ENCODE measurements around the gene UBE2O.

UBE2O gene

DNA sequence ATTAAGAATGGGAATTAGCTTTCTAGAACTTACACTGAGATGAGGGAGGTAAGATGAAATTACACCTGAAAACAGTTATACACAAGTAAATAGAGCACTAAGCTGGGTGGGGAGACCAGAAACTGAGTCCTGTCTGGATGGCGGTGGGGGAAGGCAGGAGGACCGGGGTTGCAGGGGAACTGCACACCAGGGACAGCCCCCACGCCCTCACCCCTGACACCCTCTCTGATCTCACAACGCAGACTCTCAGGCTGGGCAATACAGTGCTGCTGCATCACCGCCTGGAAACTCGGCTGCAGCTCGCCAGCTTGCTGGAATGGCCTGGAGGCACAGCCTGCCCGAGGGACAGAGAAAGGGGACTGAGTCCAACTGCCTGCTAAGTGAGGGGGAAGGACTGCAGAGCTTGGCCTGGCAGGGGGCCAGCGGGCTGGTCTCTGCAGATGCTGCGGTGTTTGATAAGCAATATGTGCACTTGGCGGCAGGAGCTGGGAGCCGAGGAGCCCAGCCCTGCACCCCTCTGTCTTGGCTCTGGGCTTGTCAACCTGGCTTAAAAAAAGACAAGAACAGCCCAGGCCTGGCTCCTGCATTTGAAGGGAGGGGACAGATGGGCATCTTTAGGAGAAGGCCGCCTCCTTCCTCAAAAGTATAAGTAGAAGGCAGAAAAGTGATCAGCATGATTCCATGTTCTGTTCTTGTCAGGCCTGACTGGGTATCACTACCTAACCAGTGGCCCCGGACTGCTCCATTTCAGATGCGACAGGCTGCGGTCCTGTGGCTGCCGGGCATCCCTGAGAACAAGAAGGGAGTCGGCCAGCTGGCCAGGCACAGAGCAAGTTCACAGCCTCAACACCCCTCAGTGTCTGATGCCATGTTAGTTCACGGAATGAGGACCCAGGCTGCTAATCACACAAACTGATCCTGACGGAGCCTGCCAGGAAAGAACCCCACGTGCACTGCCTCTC is 38.3 kb downstream of the UBE2O start:
- DNase-seq = peak in 8 of 14 donors; percentile 18 to 85 (median 48)

DNA sequence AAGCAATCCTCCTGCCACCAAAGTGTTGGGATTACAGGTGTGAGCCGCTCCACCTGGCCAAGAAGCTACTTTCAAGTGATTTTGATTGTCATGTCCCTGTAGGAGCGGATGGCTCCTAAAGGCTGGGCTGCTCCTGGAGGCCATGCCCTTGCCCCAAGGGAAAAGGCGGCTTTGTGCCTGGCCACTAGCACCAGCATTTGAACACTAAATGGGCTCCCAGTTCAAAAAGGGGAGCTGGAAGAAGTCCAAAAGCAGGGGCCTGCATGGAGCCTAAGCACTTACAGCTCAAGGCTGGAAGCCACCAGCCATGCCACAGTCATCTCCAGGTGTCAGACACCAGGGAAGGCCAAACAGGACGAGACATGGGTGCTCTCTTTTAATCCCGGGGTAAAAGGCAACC is 41.7 kb downstream of the UBE2O start:
- no peak for DNase-seq

- no peak for DNase-seq
These were observed 42.5 kb downstream of the UBE2O start for GRCh38 chr17:76410328-76410965.

DNA sequence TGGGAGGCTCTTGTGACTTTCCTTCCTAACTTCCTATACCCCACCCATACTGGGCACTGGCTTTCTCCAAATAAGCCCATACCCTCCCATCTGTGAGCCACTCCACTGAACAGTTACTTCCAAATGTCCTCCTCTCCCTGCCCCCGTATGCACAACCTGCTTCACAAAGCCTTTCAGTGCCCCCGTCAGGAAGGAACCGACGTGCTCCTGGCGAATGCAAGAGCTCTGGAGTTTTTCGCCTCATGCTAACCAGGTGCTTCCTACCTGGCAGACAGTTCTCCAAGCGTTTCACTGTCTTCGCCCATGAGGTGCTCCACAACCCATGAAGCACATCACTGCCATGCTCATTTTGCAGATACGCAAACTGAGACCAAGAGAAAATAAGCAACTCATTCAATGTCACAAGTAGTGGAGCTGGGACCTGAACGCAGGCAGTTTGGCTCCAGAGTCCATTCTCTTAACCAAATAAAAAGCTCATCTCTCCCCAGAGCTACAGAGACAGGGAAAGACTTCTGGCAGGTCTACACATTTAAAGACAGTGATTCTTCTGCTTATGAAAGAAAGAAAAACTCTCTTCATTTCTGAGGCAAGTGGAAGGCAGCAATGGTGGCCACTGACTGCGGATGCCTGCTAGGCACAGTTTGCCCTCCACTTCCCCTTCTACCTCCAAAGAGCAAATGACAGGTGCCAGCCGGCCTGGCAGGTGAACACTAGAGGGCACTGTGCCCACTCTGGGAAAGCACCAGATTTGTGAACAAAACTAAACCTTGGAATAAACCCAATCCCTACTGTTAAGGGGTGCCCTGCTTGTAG is 44.7 kb downstream of the UBE2O start:
- peak in 4 of 14 donors; percentile 9 to 76 (median 13) for DNase-seq

DNA sequence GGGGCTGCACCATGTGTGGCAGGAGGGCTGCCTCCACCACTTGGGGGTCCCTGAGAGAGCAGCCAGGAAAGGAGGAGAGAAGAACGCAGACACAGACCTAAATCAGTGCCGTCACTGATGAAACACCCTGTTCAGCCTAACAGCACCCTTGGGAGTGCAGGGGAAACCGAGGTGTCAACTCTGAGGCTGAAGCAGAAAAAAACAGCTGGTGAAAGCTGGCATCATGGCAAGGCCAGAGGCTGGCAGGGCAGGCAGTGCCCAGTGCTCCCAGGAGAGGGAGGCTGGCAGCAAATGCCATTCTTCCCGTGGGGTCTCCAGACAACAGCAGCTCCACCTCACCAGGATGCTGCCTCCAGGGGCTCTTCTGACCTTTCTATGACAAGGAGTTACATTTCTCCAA is 45.4 kb downstream of the UBE2O start:
- no peak for DNase-seq

DNA sequence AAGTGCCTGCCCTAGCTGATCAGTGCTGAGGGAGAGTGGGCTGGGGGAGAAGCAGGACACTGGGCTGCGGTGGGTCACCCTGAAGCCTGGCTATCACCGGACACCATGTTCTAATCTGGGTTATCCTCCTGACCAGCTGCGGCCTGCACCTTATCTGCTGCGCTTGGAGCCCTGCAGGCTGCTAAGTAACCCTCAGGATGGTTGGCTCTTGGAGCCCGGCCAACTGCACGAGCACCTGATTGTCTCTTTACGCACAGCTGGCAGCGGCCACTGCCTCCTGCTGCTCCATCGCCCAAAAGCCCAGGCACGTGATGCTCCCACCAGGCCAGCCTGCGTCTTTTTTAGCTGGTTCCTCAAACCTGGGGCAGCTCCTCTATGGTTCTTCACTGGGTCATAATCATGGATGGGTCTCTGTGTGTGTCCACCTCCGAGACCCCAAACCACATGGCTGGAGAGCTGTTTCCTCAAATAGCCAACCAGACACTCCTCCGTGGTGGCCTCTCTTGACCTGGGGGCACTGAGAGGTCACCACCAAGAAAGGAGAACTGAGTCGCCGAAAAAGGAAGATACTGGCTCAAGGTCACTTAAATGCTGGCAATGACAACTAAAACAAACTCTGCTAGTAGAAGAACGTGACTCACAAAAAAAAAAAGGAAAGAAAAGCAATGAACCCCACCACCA is 46.8 kb downstream of the UBE2O start:
- DNase-seq = no peak

DNA sequence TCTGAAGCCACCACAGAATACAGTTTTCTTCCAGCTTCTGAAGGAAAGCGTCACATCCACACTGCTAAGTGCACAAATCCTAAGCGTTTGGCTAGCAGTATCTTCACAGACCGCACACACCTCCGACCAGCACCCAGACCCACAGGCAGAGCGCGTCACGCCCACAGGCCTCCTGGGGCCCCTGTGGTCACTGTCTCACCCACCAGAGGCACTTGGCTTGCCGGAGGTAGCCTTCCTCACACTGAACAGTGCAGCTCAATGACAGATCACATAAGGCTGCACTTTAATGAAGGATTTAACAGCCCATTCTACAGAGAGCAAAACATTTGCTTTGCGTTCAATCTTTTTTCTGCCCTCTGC is 47.4 kb downstream of the UBE2O start:
- DNase-seq = no peak

- DNase-seq = no peak
These were observed 47.9 kb downstream of the UBE2O start for GRCh38 chr17:76404976-76405563.

- no peak for DNase-seq
These were observed 48.7 kb downstream of the UBE2O start for GRCh38 chr17:76404256-76404655.

GRCh38 chr17:76402711-76403110 is 50.2 kb downstream of the UBE2O start:
- no peak for DNase-seq

DNA sequence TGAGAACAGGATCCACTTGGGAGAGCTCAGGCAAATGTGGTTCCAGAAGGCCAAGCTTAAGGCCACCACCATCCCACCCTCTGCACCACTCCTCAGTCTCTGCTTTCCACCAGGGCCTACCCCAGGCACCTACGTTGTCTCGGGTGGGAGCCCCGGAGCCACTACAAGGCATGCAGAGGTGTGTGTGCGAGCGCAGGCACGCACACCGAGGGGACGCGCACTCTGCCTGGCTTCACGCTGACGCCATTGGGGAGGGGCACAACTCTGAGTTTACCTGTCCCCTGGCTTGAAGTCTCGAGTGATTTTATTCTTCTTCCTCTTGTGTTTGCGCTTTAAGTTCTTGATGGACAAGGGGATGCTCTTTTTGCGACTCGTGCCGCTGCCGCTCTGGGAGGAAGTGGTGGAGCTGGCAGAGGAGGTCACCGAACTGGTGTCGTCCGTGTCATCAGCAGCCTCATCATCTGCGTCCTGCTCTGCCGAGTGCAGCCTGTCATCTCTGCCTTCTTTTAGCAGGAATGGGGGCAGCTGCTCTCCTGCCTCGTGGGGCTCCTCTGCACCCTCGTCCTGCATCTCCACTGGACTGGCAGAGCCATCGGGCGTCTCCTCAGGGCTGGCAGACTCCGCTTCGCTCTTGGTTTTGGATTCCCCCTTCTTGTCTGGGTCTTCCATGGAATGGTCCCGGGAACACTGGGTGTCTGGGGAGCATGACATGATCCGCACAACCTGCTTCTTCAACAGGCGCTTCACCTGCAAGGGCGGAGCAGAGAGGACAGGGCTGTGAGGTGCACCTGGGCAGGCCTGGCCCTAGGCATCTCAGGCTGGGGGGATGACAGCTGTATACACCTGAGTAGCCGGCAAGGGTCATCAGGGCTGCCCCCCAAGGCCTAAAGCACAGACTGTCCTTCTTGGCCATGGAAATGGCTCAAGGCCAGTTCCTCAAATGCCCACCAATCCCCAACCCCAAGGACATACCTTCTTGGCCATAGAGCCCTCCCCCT is 53.5 kb downstream of the UBE2O start:
- no peak for DNase-seq

DNA sequence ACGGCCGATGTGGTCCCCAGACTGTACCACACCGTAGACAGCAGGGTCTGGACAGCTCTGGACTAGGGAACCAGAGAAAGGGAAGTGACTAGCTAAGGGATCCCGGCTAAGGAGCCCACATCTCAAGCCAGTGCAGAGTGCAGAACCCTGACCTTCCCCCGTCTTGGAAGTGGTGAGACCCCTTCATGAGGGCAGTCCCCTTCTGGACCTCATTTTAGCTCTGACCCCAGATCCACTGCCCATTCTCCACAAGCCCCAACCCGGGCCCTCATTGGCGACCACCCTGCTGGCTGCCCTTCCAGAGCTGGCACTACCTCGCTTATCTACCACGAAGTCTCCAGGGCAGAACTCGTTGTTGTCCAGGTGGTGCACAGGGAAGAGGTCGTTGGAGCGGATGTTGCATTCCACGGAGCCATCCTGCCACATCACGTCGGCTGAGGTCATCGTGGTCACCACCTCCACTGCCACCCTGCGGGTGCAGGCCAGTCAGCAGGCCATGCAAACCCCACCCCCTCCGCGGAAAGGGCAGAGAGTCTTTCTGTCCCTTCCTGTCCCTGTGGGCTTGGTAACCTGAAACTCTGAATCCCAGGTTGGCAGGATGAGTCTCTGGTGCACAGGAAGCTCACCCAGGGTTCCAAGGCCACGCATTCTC is 54.3 kb downstream of the UBE2O start:
- DNase-seq = no peak

DNA sequence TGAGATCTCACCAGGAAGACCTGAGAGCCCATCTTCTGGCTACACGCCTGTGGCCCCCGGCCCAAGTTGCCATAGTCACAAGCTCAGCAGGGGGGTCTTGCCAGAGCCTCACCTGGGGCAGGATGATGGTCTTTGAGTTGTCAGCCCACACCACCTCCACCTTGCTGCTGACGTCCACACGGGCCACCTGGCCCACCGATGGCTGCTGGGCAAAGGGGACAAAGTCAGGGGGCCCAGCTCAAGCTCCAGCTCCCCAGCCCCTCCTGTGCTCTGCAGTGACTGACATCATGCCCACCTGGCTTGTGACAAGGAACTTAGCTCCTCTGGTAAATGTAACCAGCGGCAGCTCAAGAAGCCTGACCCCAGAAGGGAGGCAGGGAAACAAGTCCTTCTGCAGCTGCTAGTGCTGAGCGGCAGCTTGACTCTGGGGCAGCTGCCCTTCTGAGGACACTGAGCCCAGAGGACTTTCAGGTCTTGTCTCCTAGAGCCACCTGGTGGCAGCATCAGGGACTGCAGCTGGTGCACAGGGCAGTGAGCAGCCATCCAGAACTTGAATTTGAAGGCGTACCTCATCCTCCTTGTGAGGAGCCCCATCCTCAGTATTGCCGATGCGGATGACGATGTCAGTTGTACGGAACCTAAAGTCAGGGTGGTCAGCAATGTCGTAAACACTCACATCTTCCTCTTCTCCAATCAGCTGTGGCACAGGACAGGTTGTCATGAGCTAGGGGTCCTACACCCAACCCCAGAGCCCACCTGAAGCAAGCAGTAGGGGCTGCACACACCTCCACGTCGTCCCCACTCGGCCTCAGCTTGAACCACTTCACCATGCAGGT is 55.0 kb downstream of the UBE2O start:
- peak in 13 of 14 donors; percentile 12 to 85 (median 68) for DNase-seq

GRCh38 chr17:76397184-76397583 is 55.8 kb downstream of the UBE2O start:
- DNase-seq = no peak

DNA sequence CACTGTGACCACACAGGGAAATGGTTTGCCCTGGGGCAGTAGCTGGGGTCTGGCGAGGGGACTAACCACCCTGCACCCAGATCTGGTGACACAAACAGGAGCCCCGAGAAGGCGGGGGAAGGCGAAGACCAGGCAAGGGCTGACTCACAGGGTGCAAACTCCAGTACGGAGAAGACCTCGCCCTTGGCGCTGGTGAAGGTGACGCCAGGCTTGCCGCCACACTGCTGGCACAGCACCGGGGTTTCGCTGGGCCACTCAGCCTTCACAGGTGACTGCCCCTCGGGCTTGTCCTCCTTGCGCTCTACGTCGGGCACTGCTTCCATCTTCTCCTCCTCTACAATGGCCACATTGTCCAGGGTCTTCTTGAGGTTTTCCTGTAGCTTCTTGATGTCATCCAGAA is 57.0 kb downstream of the UBE2O start:
- no peak for DNase-seq

DNA sequence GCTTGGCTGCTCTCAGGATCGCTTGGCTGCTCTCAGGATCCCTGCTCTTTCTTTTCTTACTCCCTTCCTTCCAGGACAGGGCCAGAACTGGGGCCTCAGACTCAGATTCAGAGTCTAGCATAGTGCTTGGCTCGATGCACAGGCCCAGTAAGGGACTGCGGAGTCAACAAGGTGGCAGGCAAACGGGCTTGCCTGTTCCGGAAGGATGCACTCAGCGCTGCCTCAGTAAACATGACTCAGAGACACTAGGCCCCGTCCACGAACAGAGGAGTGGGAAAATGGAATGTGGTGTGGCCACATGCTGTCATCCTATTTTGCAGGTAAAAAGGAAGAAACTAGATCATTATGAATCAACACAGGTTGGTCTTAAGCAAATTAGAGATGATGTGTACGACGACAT is 58.8 kb downstream of the UBE2O start:
- no peak for DNase-seq

DNA sequence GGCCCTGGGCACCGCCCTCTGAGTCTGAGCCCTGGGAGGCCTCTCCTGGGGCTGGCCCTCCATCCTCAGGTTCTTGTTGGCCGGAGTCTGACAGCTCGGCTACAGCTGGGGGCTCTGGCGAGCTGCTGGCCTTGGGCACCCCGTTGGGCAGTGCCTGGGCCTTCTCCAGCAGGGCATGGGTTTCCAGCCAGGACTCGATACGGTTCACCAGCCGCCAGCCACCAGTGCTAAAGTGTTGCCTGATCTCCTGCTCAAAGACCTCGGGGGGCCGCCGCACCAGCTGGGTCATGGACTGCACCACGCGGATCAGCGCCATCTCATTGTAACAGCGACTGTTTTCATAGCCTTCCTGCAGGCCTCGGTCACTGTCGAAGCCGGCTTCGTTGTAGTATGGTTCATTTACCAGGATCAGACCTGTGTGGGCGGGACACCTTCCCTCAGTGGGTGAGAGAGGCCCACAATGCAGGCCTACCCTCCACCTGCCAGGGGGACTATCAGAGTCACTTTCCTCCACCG is 61.7 kb downstream of the UBE2O start:
- no peak for DNase-seq

DNA sequence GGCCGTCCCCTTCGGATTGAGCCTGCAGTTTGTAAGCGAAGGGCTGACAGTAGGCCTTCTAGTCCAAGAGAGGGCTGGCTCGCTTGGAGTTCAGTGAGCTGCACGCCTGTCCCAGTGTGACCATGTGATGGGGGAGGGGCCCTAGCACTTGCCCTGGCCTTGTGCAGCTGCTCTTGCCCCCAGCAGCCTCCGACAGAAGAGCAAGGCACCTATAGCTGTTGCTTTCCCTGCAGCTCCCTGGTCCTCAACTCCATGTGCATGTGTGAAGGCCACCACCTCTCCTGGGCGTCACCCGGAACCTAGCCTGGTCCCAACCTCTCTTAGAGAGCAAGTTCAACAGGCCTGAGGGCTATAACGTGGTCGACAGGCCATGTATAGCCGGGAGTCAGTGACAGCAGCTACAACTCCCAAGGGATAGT is 62.9 kb downstream of the UBE2O start:
- no peak for DNase-seq

Measured in C1 segment of cervical spinal cord (tissue), 14 donors.